NCI-H446 treated with DMSO at 0.1 percent for 48 hours (cell line): ENCODE measurements around the gene WNT8B.

Experiments
- DNase-seq: peaks from one replicate; lab custom pipeline; 2025; lab: John Stamatoyannopoulos, UW

The WNT8B gene

GRCh38 chr10:100519311-100520051 lies 56.7 kb downstream of the WNT8B start, which contains the start of gene SEC31B:
Gene SEC31B (minus strand): TSS chr10:100519861. CDS start chr10:100516952, 2,909 bp downstream.
- DNase-seq = no peak

GRCh38 chr10:100520811-100521210 lies 58.0 kb downstream of the WNT8B start:
- DNase-seq = no peak

- DNase-seq = no peak
Measured at GRCh38 chr10:100522107-100522801, 59.4 kb downstream of the WNT8B start.

- no peak for DNase-seq
Measured at GRCh38 chr10:100522945-100523344, 60.1 kb downstream of the WNT8B start.

- DNase-seq = no peak
Measured at GRCh38 chr10:100524206-100524605, 61.4 kb downstream of the WNT8B start.

GRCh38 chr10:100524638-100525037 lies 61.8 kb downstream of the WNT8B start:
- no peak for DNase-seq

- no peak for DNase-seq
Measured at GRCh38 chr10:100528123-100528886, 65.5 kb downstream of the WNT8B start.

- DNase-seq = no peak
Measured at GRCh38 chr10:100528921-100529474, 66.2 kb downstream of the WNT8B start.

- DNase-seq = peak; percentile 47
Measured at GRCh38 chr10:100529475-100530298, 66.9 kb downstream of the WNT8B start, which contains the start of gene NDUFB8. Gene NDUFB8 (minus strand): TSS chr10:100529871. CDS start chr10:100529851, 20 bp downstream.

GRCh38 chr10:100531761-100532160 lies 69.0 kb downstream of the WNT8B start:
- no peak for DNase-seq
